Tibial nerve (tissue), 4 donors: Measurements from ENCODE around the gene R3HDM4. TPM values are rescaled to one million over a fixed set of nuclear protein-coding genes. Genes with fewer than 3 reads are reported as not detected.

Experiments used
- DNase-seq, 2 donors: peaks; one replicate each; pipeline ENCODE4 v3.0.0-alpha.2; 2019; ENCODE audit warnings: low spot score in 2 of 2
- H3K27ac ChIP-seq, 4 donors: fragments of 200-600 bp; sonication (generic) in 3 of 4; one replicate each; pipeline ENCODE4 v1.5.1; 2017 to 2019; ENCODE audit warnings: mild to moderate bottlenecking in 1 of 4
- H3K27me3 ChIP-seq, 2 donors: fragments of 200-600 bp; sonication (generic) in 1 of 2; one replicate each; pipeline versions ENCODE4 v1.5.1 to v1.6.0; 2017 to 2019
- H3K36me3 ChIP-seq, 3 donors: fragments of 200-600 bp; sonication (generic); one replicate each; pipeline ENCODE4 v1.5.1; 2018 to 2019
- H3K4me1 ChIP-seq, 4 donors: fragments of 200-600 bp; sonication (generic) in 3 of 4; one replicate each; pipeline ENCODE4 v1.5.1; 2017 to 2019
- H3K4me3 ChIP-seq, 4 donors: fragments of 200-600 bp; sonication (generic) in 3 of 4; one replicate each; pipeline ENCODE4 v1.5.1; 2017 to 2019; ENCODE audit warnings: mild to moderate bottlenecking in 1 of 4, moderate library complexity in 1 of 4
- H3K9me3 ChIP-seq, 4 donors: fragments of 200-600 bp; sonication (generic) in 3 of 4; one replicate each; pipeline ENCODE4 v1.5.1; 2017 to 2019
- CTCF ChIP-seq, 5 experiments: fragments of 200-600 bp in 3 of 5; fragments of 450-650 bp in 2 of 5; sonication (generic) in 3 of 5; IDR thresholded peaks; one replicate each; pipeline ENCODE4 v1.5.1; 2016 to 2019; ENCODE audit warnings: antibody characterized with exemption in 5 of 5, mild to moderate bottlenecking in 3 of 5, moderate library complexity in 2 of 5
- EP300 ChIP-seq, 2 donors: sonication (generic); formaldehyde crosslinking; IDR thresholded peaks; one replicate each; pipeline ENCODE4 v1.6.1; 2017; ENCODE audit warnings: antibody characterized with exemption in 2 of 2, mild to moderate bottlenecking in 1 of 2
- POLR2A ChIP-seq, 2 donors: fragments of 450-650 bp; IDR thresholded peaks; one replicate each; pipeline ENCODE4 v1.6.1; 2017; ENCODE audit warnings: antibody characterized with exemption in 2 of 2, mild to moderate bottlenecking in 2 of 2, moderate library complexity in 2 of 2
- WGBS, 2 donors: methylation state at CpG; one replicate each; pipeline ENCODE4 v1.1.5; 2018; 5-methylcytosine and 5-hydroxymethylcytosine counted together
- total RNA-seq, 4 donors: library from RNA; depleted of rRNA; stranded (reverse); fragments of >200 nt; gene quantifications; one replicate each; pipeline ENCODE4 v1.1.0, GENCODE V29; 2016

Gene R3HDM4
- total RNA-seq, 4 donors from 2014 or later = 30.2 to 47.7 (median 37.6) TPM

DNA sequence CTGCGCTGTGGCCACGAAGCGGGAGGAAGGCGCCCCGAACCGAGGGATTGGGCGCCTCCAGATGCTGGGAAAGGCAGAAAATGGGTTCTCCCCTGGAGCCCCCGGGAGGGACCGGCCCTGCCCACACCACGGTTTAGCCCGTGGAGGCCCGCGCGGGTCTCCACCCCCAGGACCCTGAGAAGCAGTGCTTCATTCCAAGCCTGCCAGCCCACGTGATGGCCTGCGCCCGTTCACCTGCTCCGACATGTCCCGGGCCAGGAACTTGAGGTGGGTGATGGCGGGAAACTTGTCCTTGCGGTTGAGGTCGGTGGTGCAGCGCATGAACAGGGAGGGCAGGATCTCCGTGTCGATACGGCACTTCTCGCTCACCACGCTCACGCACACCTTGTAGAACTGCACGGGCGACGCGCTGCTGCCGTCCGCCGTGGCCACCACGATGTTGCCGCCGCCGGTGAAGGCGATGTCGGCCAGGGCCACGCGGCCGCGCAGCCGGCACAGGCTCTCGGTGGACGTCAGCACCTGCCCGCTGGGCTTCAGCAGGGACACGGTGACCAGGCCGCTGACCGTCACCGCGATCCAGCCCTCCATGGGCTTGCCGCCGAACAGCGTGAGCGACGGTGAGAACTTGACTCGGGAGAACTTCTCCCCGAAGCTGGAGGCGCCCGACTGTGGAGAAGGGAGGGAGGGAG is 27.3 kb downstream of the R3HDM4 start:
- peaks cover 0 to 100% (median 18%) of the 10 kb centered on the region in 3 donors for H3K36me3 ChIP-seq

DNA sequence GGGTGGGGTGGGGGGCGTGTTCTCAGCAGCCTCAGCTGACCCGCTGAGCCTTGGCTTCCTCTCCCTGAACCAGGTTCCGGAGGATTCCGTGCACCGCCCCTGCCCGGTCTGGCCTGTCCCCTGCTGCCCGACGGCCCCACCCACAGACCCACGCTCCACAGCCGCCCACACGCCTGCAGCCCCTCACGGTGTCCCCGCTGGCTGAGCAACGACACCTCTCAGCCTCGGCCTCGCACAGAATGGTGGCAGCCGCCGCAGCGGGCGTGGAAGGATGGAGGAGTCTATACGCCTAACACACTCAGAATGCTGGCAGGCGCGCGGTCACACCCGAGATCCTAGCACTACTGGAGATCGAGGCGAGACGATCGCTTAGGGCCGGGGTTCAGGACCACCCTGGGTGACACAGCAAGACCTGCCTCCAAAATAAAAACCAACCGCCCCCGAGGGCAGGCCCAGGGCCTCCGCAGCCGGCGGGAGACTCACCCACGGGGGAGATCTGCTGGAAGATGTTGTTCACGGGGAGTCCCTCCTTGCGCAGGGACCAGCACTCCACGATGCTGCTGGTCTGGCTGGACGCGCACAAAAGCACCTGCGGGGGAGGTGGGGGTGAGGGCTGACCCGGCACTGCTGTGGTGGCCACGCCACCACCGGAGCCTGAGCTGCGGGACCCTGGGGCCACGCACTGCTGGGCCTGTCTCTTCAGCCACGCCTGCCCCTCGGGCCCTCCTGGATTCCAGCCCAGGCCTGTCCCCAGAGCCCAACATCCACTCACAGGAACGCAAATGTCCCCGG is 28.4 kb downstream of the R3HDM4 start:
- no peaks in the 10 kb centered on the region for H3K9me3 ChIP-seq
- H3K27ac ChIP-seq = no peak overlapping the region
- DNase-seq = no peak
- TF ChIP-seq POLR2A (IDR thresholded peaks at IDR 0.05) = no peak
- no peak for TF ChIP-seq EP300 (IDR thresholded peaks at IDR 0.05)
- no peak for TF ChIP-seq CTCF (IDR thresholded peaks at IDR 0.05)
- no peaks in the 10 kb centered on the region for H3K4me1 ChIP-seq
- 87% methylated on average over 50 to 51 of the region's 51 CpGs for WGBS, 2 donors
- peaks cover 0 to 100% (median 26%) of the 10 kb centered on the region in 3 donors for H3K36me3 ChIP-seq
- no peaks in the 10 kb centered on the region for H3K27me3 ChIP-seq
- no peak overlapping the region for H3K4me3 ChIP-seq

More for the DNA sequence above, 27.3 kb downstream of the R3HDM4 start:
- Histone ChIP-seq H3K4me3 (no peak overlapping the region), H3K9me3 (no peaks in the 10 kb centered on the region), H3K27me3 (no peaks in the 10 kb centered on the region), H3K27ac (no peak overlapping the region), H3K4me1 (no peaks in the 10 kb centered on the region)
- TF ChIP-seq EP300 (IDR thresholded peaks at IDR 0.05) (no peak), POLR2A (IDR thresholded peaks at IDR 0.05) (no peak), CTCF (IDR thresholded peaks at IDR 0.05) (no peak)
- WGBS, 2 donors = 91 to 98% methylated on average over 26 to 64 of the region's 64 CpGs
- no peak for DNase-seq

GRCh38 chr19:883661-884211 is 29.3 kb downstream of the R3HDM4 start:
- Histone ChIP-seq H3K27me3 (no peaks in the 10 kb centered on the region), H3K4me1 (no peaks in the 10 kb centered on the region), H3K4me3 (no peak overlapping the region), H3K36me3 (peaks cover 0 to 100% (median 26%) of the 10 kb centered on the region in 3 donors), H3K9me3 (no peaks in the 10 kb centered on the region), H3K27ac (no peak overlapping the region)
- no peak for DNase-seq
- no peak for TF ChIP-seq CTCF (IDR thresholded peaks at IDR 0.05)
- TF ChIP-seq EP300 (IDR thresholded peaks at IDR 0.05) = no peak
- TF ChIP-seq POLR2A (IDR thresholded peaks at IDR 0.05) = no peak
- WGBS, 2 donors = 84 to 91% methylated on average over 22 of the region's 22 CpGs

DNA sequence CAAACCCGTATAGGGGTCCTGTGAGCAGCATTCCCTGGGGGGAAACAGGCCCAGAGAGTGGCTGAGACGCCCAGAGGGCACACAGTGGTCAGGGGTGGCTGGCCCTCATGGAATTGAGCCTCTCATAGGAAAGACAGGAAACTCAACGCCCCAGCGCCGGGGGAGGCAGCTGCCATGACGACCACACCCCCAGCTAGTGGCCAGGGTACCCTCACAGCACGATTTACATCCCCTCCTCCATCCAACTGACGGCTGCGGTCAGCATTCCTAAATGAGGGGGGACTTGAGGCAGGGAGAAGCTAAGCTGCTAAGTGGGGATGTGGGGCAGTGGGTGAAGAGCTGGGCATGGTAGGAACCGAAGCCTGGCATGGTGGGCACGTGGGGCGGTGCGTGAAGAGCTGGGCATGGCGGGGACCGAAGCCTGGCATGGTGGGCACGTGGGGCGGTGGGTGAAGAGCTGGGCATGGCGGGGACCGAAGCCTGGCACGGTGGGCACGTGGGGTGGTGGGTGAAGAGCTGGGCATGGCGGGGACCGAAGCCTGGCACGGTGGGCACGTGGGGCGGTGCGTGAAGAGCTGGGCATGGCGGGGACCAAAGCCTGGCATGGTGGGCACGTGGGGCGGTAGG is 30.0 kb downstream of the R3HDM4 start:
- Histone ChIP-seq H3K27ac (no peak overlapping the region), H3K4me1 (no peaks in the 10 kb centered on the region), H3K27me3 (no peaks in the 10 kb centered on the region), H3K36me3 (peaks cover 0 to 96% (median 26%) of the 10 kb centered on the region in 3 donors), H3K4me3 (no peak overlapping the region), H3K9me3 (no peaks in the 10 kb centered on the region)
- no peak for TF ChIP-seq POLR2A (IDR thresholded peaks at IDR 0.05)
- TF ChIP-seq CTCF (IDR thresholded peaks at IDR 0.05) = no peak
- TF ChIP-seq EP300 (IDR thresholded peaks at IDR 0.05) = no peak
- no peak for DNase-seq
- 92% methylated on average over 30 of the region's 30 CpGs for WGBS, 2 donors
